ENCODE data around the gene SFXN4.
"Not testable (repeated sequence)": the region's sequence is repeated elsewhere in the genome, so short reads cannot be mapped to it uniquely, and the experiment has no call there.

DNA sequence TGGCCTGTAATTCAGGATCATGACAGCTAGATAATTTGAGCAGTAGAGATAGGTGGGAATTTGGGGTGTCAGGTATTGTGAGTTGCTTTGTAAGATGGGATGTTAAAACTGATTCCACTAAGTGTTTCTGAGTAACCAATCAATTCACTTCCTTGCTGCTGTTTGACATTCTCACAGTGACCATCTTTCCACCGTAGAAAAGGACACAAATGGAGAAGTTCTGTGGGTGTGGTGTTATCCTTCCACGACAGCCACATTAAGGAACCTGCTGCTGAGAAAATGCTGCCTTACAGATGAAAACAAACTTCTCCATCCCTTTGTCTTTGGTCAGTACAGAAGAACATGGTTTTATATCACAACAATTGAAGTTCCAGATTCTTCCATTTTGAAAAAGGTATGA lies 57.7 kb downstream of the SFXN4 start:
- TF ChIP-seq, protein P1, sequence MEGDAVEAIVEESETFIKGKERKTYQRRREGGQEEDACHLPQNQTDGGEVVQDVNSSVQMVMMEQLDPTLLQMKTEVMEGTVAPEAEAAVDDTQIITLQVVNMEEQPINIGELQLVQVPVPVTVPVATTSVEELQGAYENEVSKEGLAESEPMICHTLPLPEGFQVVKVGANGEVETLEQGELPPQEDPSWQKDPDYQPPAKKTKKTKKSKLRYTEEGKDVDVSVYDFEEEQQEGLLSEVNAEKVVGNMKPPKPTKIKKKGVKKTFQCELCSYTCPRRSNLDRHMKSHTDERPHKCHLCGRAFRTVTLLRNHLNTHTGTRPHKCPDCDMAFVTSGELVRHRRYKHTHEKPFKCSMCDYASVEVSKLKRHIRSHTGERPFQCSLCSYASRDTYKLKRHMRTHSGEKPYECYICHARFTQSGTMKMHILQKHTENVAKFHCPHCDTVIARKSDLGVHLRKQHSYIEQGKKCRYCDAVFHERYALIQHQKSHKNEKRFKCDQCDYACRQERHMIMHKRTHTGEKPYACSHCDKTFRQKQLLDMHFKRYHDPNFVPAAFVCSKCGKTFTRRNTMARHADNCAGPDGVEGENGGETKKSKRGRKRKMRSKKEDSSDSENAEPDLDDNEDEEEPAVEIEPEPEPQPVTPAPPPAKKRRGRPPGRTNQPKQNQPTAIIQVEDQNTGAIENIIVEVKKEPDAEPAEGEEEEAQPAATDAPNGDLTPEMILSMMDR (IDR thresholded peaks at IDR 0.05), result not testable (repeated sequence)
- TF ChIP-seq EP300, POLR2AphosphoS5 (IDR thresholded peaks at IDR 0.05): not testable (repeated sequence)
